Astrocyte (in vitro differentiated cells and primary cell): ENCODE results near the gene RBM23.

Experiments
- EZH2 ChIP-seq: IDR thresholded peaks from 2 replicates; pipeline ENCODE4 v1.6.1; 2012; ENCODE audit warnings: mild to moderate bottlenecking, low read length, inconsistent platforms; ENCODE audit not compliant: insufficient read depth
- TF ChIP-seq, protein P1 (sequence below): IDR thresholded peaks from 2 replicates; pipeline ENCODE4 v1.5.1; 2011; ENCODE audit warnings: low read depth, mild to moderate bottlenecking, inconsistent platforms, low read length, moderate library complexity; ENCODE audit not compliant: insufficient read depth

DNA sequence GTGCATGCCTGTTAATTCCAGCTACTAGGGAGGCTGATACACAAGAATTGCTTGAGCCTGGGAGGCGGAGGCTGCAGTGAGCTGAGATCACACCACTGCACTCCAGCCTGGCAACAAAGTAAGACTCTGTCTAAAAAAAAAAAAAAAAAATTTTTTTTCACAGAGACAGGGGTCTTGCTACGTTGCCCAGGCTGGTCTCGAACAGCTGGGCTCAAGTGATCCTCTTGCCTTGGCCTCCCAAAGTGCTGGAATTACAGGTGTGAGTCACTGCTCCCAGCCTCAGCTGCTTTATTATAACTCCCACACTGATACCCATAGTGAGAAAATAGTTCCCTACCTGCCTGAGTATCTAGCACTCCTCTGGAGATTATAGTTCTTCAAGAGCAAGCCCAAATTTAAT is 26.7 kb upstream of the RBM23 start:
- TF ChIP-seq, protein P1, sequence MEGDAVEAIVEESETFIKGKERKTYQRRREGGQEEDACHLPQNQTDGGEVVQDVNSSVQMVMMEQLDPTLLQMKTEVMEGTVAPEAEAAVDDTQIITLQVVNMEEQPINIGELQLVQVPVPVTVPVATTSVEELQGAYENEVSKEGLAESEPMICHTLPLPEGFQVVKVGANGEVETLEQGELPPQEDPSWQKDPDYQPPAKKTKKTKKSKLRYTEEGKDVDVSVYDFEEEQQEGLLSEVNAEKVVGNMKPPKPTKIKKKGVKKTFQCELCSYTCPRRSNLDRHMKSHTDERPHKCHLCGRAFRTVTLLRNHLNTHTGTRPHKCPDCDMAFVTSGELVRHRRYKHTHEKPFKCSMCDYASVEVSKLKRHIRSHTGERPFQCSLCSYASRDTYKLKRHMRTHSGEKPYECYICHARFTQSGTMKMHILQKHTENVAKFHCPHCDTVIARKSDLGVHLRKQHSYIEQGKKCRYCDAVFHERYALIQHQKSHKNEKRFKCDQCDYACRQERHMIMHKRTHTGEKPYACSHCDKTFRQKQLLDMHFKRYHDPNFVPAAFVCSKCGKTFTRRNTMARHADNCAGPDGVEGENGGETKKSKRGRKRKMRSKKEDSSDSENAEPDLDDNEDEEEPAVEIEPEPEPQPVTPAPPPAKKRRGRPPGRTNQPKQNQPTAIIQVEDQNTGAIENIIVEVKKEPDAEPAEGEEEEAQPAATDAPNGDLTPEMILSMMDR: no peak
- TF ChIP-seq EZH2: no peak
